Upper lobe of left lung (tissue), 4 donors: Measurements from ENCODE around the gene SYNGR1.

Experiments used
- EP300 ChIP-seq, 4 donors: sonication (generic); formaldehyde crosslinking; IDR thresholded peaks; one replicate each; pipeline ENCODE4 v1.5.1; 2017; ENCODE audit warnings: antibody characterized with exemption in 4 of 4, control low read depth in 2 of 4
- POLR2A ChIP-seq, 4 donors: fragments of 450-650 bp; IDR thresholded peaks; one replicate each; pipeline ENCODE4 v1.5.1; 2016 to 2017; ENCODE audit warnings: antibody characterized with exemption in 4 of 4, mild to moderate bottlenecking in 2 of 4
- POLR2AphosphoS5 ChIP-seq, 2 donors: sonication (generic); formaldehyde crosslinking; IDR thresholded peaks; one replicate each; pipeline ENCODE4 v1.5.1; 2017; ENCODE audit warnings: antibody characterized with exemption in 2 of 2
- TF ChIP-seq, protein P1 (sequence below), 6 experiments: fragments of 450-650 bp in 4 of 6; fragments of 200-600 bp in 2 of 6; sonication (generic) in 2 of 6; IDR thresholded peaks; one replicate each; pipeline ENCODE4 v1.5.1; 2016 to 2019; ENCODE audit warnings: antibody characterized with exemption in 6 of 6

DNA sequence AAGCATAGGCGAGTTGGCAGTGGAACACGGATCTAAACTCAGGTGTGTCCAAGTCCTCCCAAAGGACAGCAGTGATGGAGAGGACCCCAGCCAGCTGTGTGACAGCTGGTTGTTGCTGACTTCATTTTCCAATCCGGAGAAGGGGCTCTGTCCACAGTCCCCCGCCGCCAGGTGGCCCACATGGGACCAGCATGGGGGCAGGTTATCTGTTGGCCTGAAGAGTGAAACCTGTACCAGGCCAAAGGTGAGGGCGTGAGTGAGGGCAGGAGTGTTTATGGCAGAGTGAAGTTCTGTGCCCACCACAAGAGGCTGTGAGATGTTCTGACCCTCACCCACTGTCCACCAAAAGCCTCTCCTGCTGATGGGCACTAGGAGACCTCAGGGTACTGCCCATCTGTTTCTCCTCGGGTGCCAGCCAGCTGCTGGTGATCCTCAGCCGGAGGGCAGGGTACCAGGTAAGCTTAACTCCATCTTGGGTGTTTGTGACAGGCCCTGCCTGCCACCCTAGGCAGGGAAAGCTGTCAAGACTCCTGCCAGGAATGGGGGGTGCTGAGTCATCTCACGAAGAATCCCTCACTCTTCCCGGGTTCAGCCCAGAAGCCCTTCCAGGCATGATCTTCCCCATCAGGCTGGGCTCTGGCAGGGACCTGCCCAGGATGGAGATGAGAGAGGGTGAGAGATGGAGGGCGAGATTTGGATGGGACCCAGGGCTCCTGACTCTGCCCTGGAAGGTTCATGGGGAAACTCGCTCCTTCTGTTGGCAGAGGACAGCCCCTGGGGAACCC is 34.2 kb downstream of the SYNGR1 start:
- TF ChIP-seq POLR2AphosphoS5 (IDR thresholded peaks at IDR 0.05) (no peak), POLR2A (IDR thresholded peaks at IDR 0.05) (no peak), EP300 (IDR thresholded peaks at IDR 0.05) (no peak)
- TF ChIP-seq, protein P1, sequence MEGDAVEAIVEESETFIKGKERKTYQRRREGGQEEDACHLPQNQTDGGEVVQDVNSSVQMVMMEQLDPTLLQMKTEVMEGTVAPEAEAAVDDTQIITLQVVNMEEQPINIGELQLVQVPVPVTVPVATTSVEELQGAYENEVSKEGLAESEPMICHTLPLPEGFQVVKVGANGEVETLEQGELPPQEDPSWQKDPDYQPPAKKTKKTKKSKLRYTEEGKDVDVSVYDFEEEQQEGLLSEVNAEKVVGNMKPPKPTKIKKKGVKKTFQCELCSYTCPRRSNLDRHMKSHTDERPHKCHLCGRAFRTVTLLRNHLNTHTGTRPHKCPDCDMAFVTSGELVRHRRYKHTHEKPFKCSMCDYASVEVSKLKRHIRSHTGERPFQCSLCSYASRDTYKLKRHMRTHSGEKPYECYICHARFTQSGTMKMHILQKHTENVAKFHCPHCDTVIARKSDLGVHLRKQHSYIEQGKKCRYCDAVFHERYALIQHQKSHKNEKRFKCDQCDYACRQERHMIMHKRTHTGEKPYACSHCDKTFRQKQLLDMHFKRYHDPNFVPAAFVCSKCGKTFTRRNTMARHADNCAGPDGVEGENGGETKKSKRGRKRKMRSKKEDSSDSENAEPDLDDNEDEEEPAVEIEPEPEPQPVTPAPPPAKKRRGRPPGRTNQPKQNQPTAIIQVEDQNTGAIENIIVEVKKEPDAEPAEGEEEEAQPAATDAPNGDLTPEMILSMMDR (IDR thresholded peaks at IDR 0.05) = no peak
